GM19351 (cell line): ENCODE results near the gene GATB.
A peak's percentile ranks its signal among the peaks of the same experiment; 100 is the strongest.

ENCODE experiments used
- ATAC-seq: cut with Tn5 transposase; IDR thresholded peaks from one replicate; pipeline ENCODE4 v1.9.1; 2021; ENCODE audit warnings: mild to moderate bottlenecking, moderate library complexity; ENCODE audit not compliant: unreplicated experiment

Gene GATB

GRCh38 chr4:151676301-151676700 lies 84.5 kb downstream of the GATB start:
- ATAC-seq = no peak

GRCh38 chr4:151675411-151675971 lies 85.3 kb downstream of the GATB start:
- no peak for ATAC-seq

DNA sequence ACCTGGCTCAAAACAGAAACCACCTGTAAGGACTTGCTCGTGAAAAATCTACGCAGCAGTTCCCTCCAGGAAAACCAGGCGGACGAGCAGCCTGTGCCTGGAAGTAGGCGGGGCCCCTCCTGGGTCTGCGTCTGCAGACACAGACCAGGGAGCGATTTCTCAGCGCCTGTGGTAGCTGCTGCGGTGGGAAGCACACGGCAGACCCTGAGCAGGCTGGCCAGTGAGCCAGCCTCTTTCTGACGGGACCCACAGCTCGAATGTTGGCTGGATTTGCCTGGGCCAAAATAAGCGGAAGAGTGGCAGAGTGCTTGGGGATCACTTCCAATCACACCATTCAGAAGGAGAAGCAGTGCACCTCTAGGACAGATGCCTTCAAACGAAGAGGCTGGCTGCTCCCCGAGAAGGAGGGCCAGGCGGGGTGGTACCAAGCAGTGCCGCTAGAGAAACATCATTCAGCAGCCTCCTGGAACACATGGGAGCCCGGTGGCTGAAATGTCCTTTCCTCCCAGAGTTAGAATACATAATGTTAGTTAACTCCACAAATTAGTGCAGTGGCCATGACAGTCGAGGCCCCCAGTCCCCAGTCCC lies 85.9 kb downstream of the GATB start:
- ATAC-seq = no peak

DNA sequence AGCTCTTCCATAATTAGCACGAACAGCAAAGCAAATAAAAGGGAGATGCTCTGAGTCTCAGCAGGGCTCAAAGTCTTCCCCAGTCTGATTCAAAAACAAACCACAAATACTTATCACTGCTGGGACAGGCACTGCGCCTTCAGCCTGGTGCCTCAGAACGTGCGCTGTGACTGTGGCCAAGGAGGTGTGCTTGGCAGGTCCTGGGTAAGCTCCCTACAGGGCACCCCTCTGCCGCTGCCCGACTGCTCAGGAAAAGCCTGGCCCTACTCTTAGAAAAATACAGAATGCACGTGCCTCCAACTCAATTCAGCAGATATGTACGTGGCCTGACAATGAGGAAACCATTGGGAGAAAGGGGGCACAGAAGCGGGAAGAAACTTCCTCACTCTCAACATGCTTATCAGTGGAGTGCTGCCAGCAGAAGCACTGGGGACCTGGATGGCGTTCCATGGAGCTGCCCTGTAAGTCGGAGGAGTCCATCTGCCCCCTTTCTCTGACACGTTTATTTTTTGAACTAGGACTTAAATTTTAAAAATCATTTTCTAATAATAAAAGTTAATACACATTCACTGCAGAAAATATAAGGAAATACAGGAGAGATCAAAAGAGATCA lies 86.8 kb downstream of the GATB start:
- ATAC-seq = no peak

DNA sequence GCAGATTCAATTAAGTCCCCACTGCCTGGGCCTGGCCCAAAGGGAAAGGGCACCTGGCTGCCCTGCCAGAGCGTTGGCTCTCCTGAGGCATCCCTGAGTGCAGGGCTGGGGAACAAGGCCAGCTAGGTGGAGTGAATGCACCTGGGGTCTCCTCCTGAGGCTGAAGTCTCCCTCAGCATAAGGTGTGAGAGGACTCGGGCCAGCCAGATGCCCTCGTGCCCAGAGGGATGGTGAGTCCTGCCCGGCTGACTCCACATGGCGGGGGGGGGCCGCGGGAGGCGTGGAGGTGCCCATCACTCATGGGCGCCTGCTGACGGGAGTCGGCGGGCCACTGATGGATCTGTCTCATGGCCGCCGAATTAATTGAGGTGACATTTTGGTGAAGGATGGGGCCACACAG lies 87.8 kb downstream of the GATB start:
- no peak for ATAC-seq

DNA sequence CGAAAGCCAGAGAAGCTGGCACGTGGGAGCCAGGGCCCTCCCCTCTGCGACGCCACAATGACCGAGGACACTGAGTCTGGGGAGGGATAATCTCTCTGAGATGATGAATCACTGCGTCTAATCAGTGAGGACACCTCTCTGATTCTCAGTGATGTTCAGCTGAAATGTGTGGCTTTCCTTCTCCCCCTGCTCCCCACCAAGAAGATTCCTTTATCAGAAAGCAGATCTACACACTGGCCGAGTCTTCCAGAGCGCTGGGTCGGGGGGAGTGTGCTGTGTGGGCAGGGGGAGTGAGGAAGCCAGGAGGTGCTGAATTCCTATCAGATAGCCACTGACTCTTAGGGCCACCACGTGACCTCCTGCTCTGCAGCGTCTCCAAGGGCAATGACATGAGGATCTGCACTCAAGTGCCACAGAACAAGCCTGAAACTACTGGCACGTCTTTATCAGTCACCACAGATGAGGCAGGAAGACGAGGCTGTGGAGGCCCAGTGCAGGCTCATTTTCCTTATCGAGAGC lies 89.2 kb downstream of the GATB start:
- no peak for ATAC-seq

GRCh38 chr4:151670843-151671242 lies 90.0 kb downstream of the GATB start:
- ATAC-seq = no peak

DNA sequence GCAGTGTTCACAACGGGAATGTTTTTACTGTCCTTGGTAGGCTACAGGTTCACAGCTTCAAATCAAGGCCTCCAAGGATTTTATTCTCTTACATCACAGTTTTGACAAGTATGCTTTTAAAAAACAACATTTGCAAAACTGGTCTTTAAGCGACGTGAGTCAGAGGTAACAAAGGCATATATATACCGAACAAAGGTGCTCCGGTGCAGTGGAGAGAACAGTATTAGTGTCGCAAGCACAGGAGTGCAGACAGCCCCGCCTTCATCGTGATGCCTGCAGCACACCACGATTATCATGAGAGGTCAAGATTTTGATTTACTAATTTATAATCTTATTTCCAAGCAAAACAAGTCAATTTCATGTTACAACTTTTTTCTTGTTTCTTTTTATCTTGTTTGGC lies 90.8 kb downstream of the GATB start:
- no peak for ATAC-seq

DNA sequence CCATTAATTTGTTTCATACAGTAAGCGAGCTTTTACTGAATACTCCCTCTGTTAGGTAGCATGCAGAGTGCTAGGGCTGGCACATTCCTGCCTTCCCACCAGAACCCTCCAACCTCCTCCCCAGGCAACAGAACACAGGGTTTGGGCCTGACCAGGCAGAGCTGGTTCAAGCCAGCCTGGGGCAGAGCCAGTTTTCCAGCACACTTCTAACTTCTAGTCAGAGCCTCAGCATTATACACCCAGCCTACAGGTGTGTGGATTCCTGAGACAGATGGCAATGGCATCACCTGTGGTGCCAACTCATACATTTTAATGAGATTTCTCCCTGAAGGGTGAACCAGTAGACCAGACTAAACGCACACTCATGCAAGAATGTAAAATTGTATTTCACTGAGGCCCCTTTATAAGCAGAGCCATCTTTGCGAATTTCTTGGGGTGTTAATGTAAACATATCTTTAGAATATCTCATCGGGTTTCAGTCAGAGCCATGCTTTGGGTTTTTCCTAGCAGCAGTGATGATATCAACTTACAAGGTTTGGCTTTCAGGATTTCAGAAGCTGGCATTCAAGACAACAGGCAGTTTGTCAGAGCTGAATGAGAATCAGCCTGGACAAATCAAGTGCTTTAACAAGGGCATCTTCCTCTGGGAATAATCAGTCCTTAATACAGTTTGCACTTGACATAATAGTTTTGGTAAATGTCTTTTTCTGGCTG lies 92.0 kb downstream of the GATB start:
- no peak for ATAC-seq

DNA sequence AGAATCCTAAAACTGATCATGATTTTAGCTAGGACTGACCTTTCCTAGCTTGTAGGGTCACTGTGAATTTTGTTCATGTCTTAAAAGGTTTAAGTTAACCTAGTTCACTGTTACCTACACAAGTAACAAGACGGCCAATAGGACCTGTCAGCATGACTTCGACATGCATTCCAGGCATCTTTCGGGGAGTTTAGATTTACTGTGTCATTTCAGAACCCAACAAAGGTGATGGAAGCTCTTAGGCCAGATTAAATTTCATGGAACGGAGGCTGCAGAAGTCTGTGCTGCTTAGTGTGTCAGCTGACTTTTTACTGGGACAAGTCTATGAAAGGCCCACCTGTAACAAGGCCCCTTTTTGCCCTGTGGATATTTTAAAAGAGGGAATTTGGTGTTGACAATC lies 93.1 kb downstream of the GATB start:
- no peak for ATAC-seq

DNA sequence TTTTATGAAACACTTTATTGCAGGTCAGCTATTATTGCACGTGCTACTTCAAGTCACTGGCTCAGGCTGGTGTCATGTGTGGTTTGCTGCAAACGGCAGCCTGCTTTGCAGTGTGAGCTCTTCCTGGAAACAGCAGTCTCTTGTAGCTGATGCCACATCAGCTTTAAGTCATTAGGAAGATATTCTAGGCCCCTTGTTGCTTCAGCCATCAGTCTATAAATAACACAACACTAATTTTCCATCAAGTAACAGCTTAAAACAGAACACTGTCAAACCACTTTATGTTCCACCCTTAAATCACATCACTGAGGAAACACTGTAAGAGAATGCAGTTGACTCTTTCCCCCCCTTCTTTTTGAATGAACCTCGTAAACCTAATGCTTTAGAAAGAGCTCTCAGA lies 93.8 kb downstream of the GATB start:
- no peak for ATAC-seq

DNA sequence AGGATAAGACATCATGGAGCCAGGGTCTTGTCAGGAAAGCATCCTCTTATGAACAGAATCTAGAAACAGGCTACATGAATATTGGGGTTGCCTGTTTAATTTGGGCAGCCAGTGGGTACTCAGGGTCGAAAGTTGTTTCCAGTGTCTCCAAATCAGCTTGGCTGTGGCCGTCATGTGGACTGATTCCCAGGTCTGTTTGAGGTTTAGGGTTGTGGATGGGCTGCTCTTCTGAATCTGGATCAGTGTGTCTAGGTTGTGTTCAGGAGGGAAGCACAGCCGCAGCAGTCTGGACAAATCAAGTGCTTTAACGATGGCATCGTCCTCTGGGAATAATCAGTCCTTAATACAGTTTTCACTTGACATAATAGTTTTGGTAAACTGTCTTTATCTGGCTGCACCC lies 94.3 kb downstream of the GATB start:
- ATAC-seq = no peak

DNA sequence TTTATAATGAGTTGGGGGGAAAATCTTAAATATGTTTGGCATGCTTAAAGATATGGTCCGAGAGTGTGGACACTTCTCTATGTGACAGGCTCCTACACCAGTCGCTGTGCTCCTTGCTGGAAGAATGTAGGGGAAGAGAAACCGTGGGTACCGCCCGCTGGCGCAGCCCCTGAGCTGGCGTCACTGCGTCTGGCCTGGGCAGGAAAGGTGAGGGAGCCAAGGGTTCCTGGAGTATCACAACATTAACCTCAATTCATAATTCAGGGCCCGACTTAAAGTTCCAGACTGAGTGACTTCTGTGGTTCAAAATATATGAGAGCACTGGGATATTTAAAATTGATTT lies 95.1 kb downstream of the GATB start:
- no peak for ATAC-seq

DNA sequence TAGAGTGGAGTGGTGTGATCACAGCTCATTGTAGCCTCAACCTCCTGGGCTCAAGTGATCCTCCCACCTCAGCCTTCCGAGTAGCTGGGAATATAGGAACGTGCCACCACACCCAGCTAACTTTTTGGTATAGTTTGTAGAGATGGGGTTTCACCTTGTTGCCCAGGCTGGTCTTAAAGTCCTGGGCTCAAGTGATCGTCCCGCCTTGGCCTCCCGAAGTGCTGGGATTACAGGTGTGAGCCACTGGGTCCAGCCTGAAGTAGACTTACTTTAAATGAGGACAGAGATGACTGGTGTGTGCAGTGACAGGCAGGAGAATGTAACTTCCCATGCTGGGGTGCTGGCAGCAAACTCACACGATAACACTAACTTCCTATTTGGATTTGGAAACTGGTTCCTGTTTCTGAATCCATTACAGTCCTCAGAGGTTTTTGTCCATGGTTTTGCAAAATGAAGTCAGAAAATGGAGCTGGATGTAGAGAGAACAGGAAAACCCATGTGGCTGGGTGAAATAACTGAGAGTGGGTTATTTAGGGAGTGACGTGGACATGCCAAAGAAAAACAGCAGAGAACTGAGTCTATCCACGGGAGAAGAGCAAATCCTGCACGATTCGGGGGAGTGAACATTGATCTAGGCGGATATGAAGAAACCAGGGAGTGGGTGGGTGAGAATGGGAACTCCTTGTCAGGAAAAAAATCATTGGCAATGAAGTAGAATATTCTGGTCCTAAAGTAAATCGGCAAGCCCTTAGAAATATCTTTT lies 95.6 kb downstream of the GATB start:
- ATAC-seq = no peak

DNA sequence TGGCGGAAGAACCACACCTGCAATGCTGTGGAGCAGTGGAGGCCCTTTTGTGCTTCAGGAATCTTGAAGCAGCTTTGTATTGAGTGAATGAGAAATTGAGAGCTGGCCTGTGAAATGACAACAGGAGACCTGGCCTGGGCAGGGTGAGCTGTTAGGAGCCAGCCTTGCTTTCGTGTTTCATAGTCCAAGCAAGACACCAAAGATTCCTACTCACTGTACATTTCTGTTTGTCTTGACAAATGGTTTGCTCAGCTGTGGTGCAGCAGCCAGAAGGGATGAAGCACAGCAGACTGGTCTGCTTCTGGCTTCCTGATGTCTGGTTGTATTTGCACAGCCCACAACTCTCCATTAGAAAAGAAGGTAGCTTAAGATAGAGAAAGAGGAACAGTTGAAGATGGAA lies 96.5 kb downstream of the GATB start:
- no peak for ATAC-seq

- ATAC-seq = no peak
Observed at GRCh38 chr4:151663109-151663508, 97.7 kb downstream of the GATB start.

DNA sequence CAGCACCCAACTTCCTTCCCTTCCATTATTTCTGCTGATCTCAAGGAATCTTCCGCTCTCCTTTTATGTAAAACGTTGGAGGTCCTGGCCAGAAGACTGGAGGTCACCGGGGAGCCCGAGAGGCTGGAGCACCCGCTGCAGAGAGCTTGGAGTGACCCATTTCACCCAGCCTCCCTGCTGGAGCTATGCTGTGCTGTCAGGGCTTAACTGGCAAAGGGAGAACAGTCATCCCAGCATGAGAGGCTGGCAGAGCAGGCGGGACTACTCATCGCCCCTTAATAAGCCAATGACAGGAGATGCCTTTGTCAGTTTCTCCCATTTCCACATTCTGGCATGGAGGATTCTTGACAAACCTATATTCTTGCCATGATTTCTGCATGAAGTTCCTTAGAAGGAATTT lies 98.9 kb downstream of the GATB start:
- no peak for ATAC-seq

DNA sequence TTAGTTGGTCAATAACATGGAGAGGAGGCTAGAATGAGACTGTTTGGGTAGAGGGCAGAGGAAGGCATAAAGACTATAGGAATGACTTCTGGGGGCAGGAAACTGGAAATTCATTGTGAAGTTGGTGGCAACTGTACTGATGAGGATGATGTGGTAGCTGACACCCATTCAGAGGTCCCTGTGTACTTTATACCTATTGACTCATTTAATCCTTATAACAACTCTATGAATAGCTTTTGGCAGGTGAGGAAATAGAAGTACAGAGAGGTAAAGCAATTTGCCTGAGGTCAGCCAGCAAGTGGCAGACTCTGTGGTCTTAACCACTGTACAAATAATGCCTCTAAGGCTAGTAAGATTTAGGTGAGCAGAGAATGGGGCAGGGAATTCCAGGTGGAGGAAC lies 100.1 kb downstream of the GATB start:
- no peak for ATAC-seq

- ATAC-seq = no peak
Observed at GRCh38 chr4:151659601-151660364, 101.0 kb downstream of the GATB start.

GRCh38 chr4:151658959-151659600 lies 101.7 kb downstream of the GATB start:
- ATAC-seq = peak; percentile 62
